Naive thymus-derived CD4-positive, alpha-beta T cell (primary cell): ENCODE measurements around the gene BPIFB4. TPM values are rescaled to one million over a fixed set of nuclear protein-coding genes. Genes with fewer than 3 reads are reported as not detected.
"Not testable (repeated sequence)": the region's sequence is repeated elsewhere in the genome, so short reads cannot be mapped to it uniquely, and the experiment has no call there.

ENCODE experiments used
- ATAC-seq: fragments of 150-1000 bp; cut with Tn5 transposase; 2 replicates; pipeline ENCODE4 v1.10.0; 2021; ENCODE audit warnings: mild to moderate bottlenecking, moderate library complexity
- CTCF ChIA-PET: fragments of 350-600 bp; sonication (Branson Sonifier 250); formaldehyde crosslinking; loops from one replicate; lab custom pipeline; 2021; ENCODE audit warnings: antibody characterized with exemption; lab: Charles Lee
- POLR2A ChIA-PET: fragments of 350-600 bp; sonication (Branson Sonifier 250); formaldehyde crosslinking; loops from one replicate; lab custom pipeline; 2021; ENCODE audit warnings: antibody characterized with exemption, inconsistent platforms; lab: Charles Lee
- DNase-seq, 9 donors: peaks; one replicate each; pipeline versions ENCODE4 v3.0.0 to v3.0.0-alpha.2; 2020 to 2022; ENCODE audit warnings: mixed read lengths in 1 of 9
- H3K27ac ChIP-seq: one replicate; pipeline ENCODE4 v1.7.0; 2013; ENCODE audit warnings: mild to moderate bottlenecking, low read depth, low read length, moderate library complexity
- H3K27me3 ChIP-seq, 2 donors: one replicate each; pipeline ENCODE4 v1.7.0; 2013; ENCODE audit warnings: low read length in 2 of 2, mild to moderate bottlenecking in 2 of 2, moderate library complexity in 2 of 2; ENCODE audit not compliant: control insufficient read depth in 2 of 2, insufficient read depth in 2 of 2
- H3K36me3 ChIP-seq, 3 experiments: 1 replicate in 2 of 3; 2 replicates in 1 of 3; pipeline ENCODE4 v1.7.0; 2013; ENCODE audit warnings: low read length in 3 of 3, mild to moderate bottlenecking in 3 of 3, moderate library complexity in 1 of 3; ENCODE audit not compliant: insufficient read depth in 3 of 3, control insufficient read depth in 2 of 3
- H3K4me1 ChIP-seq, 2 donors: one replicate each; pipeline ENCODE4 v1.7.0; 2013; ENCODE audit warnings: low read length in 2 of 2, mild to moderate bottlenecking in 2 of 2, moderate library complexity in 1 of 2; ENCODE audit not compliant: control insufficient read depth in 2 of 2, insufficient read depth in 2 of 2
- H3K4me3 ChIP-seq: 2 replicates; pipeline ENCODE4 v1.7.0; 2013; ENCODE audit warnings: mild to moderate bottlenecking, low read length
- H3K9me3 ChIP-seq, 3 experiments: 1 replicate in 2 of 3; 2 replicates in 1 of 3; pipeline ENCODE4 v1.7.0; 2013; ENCODE audit warnings: low read length in 3 of 3; ENCODE audit not compliant: control insufficient read depth in 2 of 3
- H3K27ac Mint-ChIP-seq, 9 donors: one replicate each; pipeline ENCODE4 v1.8.0; 2020 to 2022; ENCODE audit warnings: mixed read lengths in 9 of 9, mild to moderate bottlenecking in 8 of 9, moderate library complexity in 5 of 9, inconsistent platforms in 2 of 9
- H3K27me3 Mint-ChIP-seq, 5 donors: one replicate each; pipeline ENCODE4 v1.8.0; 2021 to 2022; ENCODE audit warnings: mixed read lengths in 5 of 5, mild to moderate bottlenecking in 1 of 5
- H3K36me3 Mint-ChIP-seq, 5 donors: one replicate each; pipeline ENCODE4 v1.8.0; 2020 to 2022; ENCODE audit warnings: mixed read lengths in 5 of 5, mild to moderate bottlenecking in 3 of 5, inconsistent platforms in 1 of 5
- H3K4me1 Mint-ChIP-seq, 7 donors: one replicate each; pipeline ENCODE4 v1.8.0; 2020 to 2022; ENCODE audit warnings: mixed read lengths in 7 of 7, mild to moderate bottlenecking in 3 of 7, inconsistent platforms in 1 of 7
- H3K4me3 Mint-ChIP-seq, 10 donors: one replicate each; pipeline ENCODE4 v1.8.0; 2020 to 2022; ENCODE audit warnings: mild to moderate bottlenecking in 10 of 10, mixed read lengths in 10 of 10, moderate library complexity in 6 of 10, inconsistent platforms in 2 of 10
- H3K9me3 Mint-ChIP-seq, 11 donors: one replicate each; pipeline ENCODE4 v1.8.0; 2020 to 2022; ENCODE audit warnings: mixed read lengths in 11 of 11, mild to moderate bottlenecking in 4 of 11, inconsistent platforms in 1 of 11, moderate library complexity in 1 of 11
- intact Hi-C, 2 donors: fragments of 100-400 bp; cut with micrococcal nuclease; formaldehyde crosslinking; loops; one replicate each; pipeline ENCODE4 v1.15.1; 2023
- polyA plus RNA-seq, 2 donors: library from polyadenylated mRNA; unstranded; fragments of 300-500 nt; fragmentation: Illumina TruSeq; gene quantifications; one replicate each; pipeline ENCODE4 v1.2.3, GENCODE V29; 2021
- total RNA-seq, 6 experiments: library from RNA in 5 of 6; stranded (reverse) in 5 of 6; gene quantifications; 1 replicate in 5 of 6; 2 replicates in 1 of 6; pipeline ENCODE4 v1.2.3 and lab custom pipeline; 2021 to 2026

Gene BPIFB4
- total and polyA plus RNA-seq, 7 experiments from 2014 or later = not detected

DNA sequence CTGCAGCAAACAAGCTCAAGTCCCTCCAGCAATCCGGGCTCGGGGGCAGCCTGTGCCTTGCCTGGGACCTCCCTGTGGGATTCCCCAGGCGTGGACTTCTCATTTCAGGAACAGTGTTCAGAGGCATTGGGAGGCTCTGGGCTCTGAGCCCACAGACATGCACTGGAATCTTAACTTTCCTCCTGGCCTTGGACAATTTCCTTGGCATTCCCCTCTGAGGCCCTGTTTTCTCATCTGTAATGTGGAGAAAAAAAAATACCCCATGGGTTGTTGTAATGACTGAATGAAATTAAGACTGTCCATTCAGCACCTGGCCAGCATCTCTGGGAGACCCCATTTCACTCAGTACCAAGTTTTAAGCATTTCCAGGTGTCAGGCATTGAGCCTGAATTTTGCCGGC is 17.6 kb downstream of the BPIFB4 start:
- DNase-seq (no peak), ATAC-seq (no peak)
- ChIA-PET POLR2A (no interaction called here), CTCF (interaction anchor here (0.7 to 3.9 kb wide), 5 partner anchors 152 to 423 kb away, joined by 5 to 29 read pairs (median 6); partner anchors contain the start of gene C20orf203)
- Mint-ChIP-seq H3K4me3 (no peak overlapping the region), H3K36me3 (peaks cover 0 to 4% (median 0%) of the 10 kb centered on the region in 5 donors), H3K27me3 (peaks cover 0 to 4% (median 0%) of the 10 kb centered on the region in 5 donors), H3K9me3 (peaks cover 0 to 3% (median 0%) of the 10 kb centered on the region in 11 donors), H3K4me1 (peaks cover 0 to 12% (median 5%) of the 10 kb centered on the region in 7 donors), H3K27ac (no peak overlapping the region)
- H3K4me1 ChIP-seq = peaks cover 0 to 8% of the 10 kb centered on the region in 2 donors
- intact Hi-C loops = loop anchor here in 1 of 2 donors (10.0 kb wide), 1 partner anchor 348 kb away; the partner anchor contains the start of gene SNTA1
- H3K27ac ChIP-seq = no peak overlapping the region
- no peaks in the 10 kb centered on the region for H3K9me3 ChIP-seq
- no peaks in the 10 kb centered on the region for H3K27me3 ChIP-seq
- H3K4me3 ChIP-seq = no peak overlapping the region
- H3K36me3 ChIP-seq = no peaks in the 10 kb centered on the region

DNA sequence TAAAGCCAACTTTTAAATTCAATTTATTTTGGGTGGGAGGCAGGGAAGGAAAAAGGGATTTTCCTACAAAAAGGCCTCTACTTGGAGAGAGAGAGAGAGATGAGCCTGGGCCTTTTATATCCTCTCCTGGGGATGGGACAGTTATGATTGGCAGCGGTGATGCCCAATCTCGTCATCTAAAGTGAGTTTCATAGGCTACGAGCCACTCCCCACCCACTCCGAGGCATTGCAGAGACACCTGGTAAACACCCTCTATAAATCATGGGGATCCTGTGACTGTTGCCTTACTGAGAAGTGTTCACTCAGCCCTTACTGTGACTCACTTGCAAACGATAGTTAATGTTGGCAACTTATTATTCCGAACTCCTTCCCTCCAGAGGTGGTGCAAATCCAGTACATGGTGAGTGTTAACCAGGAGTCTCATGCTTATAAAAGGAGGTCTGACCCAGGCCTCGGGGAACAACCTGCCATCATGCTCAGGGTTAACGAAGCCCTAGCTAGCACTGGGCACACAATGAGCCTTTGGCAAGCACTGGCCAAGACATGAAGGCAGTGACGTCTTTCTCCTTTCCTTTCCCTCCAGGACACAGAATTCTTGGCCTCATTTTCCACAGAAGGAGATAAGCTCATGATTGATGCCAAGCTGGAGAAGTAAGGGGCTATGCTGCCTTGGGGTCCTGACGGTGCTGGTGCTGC is 20.5 kb downstream of the BPIFB4 start:
- Histone ChIP-seq H3K4me1 (peaks cover 0 to 8% of the 10 kb centered on the region in 2 donors), H3K36me3 (no peaks in the 10 kb centered on the region), H3K4me3 (no peak overlapping the region), H3K27me3 (no peaks in the 10 kb centered on the region), H3K27ac (no peak overlapping the region), H3K9me3 (no peaks in the 10 kb centered on the region)
- Mint-ChIP-seq H3K9me3 (peaks cover 0 to 2% (median 0%) of the 10 kb centered on the region in 11 donors), H3K4me1 (peaks cover 0 to 9% (median 4%) of the 10 kb centered on the region in 7 donors), H3K27ac (peak overlapping the region in 1 of 9 donors; percentile 28), H3K36me3 (no peaks in the 10 kb centered on the region), H3K4me3 (no peak overlapping the region), H3K27me3 (peaks cover 0 to 4% (median 0%) of the 10 kb centered on the region in 5 donors)
- no peak for DNase-seq
- intact Hi-C loops = loop anchor here (10.0 kb wide), 2 partner anchors 195 to 345 kb away; partner anchors contain the start of gene SNTA1 (in 1 of the 2)
- ATAC-seq = no peak
- CTCF ChIA-PET = no interaction called here
- POLR2A ChIA-PET = no interaction called here

DNA sequence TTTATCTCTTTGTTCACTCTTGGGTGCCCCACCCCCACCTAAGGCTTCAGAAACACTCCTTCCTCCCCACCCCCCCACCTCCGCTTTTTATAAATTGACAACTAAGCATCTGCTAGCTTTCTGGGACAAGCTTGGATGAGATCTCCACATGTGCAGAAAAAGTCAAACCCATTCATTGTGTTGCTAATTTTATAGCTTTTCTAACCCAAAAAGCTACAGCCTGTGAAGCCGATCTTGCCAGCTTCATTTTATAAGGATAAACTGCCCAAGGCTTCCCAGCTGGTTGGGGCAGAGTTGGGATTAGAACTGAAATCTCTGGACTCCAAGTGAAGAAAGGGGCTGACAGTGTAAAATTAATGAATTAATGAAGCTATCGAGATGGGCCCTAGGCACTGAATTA is 24.1 kb downstream of the BPIFB4 start:
- ChIA-PET POLR2A (no interaction called here), CTCF (interaction anchor here (0.7 kb wide), 1 partner anchor 38 kb away, joined by 3 read pairs; no protein-coding TSS in a partner anchor)
- Mint-ChIP-seq H3K36me3 (no peaks in the 10 kb centered on the region), H3K9me3 (peaks cover 0 to 4% (median 0%) of the 10 kb centered on the region in 11 donors), H3K27ac (no peak overlapping the region), H3K4me3 (no peak overlapping the region), H3K4me1 (no peaks in the 10 kb centered on the region), H3K27me3 (peaks cover 0 to 4% (median 0%) of the 10 kb centered on the region in 5 donors)
- Histone ChIP-seq H3K4me1 (no peaks in the 10 kb centered on the region), H3K27ac (no peak overlapping the region), H3K4me3 (no peak overlapping the region), H3K27me3 (no peaks in the 10 kb centered on the region), H3K9me3 (no peaks in the 10 kb centered on the region), H3K36me3 (no peaks in the 10 kb centered on the region)
- ATAC-seq (no peak), DNase-seq (no peak)
- intact Hi-C loops = loop anchor here in 1 of 2 donors (10.0 kb wide), 1 partner anchor 191 kb away; no protein-coding TSS in a partner anchor

DNA sequence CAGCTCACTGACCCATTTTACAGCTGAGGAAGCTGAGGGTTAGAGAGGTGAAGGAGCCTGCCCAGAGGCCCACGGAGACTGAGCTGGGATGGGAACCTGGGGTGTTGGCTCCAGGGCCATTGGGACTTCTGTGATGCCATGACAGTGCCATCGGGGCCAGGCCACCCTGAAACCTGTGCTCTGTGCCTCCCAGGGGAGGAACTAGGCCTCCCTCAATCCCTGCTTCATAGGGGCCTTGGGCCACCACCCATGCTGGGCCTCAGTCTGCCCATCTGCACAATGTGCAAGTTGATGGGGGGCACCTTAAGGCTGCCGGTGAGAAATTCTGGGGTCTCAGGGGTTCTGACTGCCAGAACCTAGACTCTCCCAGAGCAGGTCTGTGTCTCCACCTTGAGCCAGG is 24.9 kb downstream of the BPIFB4 start:
- Mint-ChIP-seq H3K36me3 (no peaks in the 10 kb centered on the region), H3K9me3 (peaks cover 0 to 4% (median 0%) of the 10 kb centered on the region in 11 donors), H3K4me3 (no peak overlapping the region), H3K27ac (no peak overlapping the region), H3K4me1 (no peaks in the 10 kb centered on the region), H3K27me3 (peaks cover 0 to 3% (median 0%) of the 10 kb centered on the region in 5 donors)
- ATAC-seq (no peak), DNase-seq (no peak)
- CTCF ChIA-PET = no interaction called here
- no peak overlapping the region for H3K4me3 ChIP-seq
- H3K27ac ChIP-seq = no peak overlapping the region
- POLR2A ChIA-PET = no interaction called here
- no peaks in the 10 kb centered on the region for H3K9me3 ChIP-seq
- no peaks in the 10 kb centered on the region for H3K36me3 ChIP-seq
- intact Hi-C loops = loop anchor here in 1 of 2 donors (10.0 kb wide), 1 partner anchor 190 kb away; no protein-coding TSS in a partner anchor
- H3K27me3 ChIP-seq = no peaks in the 10 kb centered on the region
- no peaks in the 10 kb centered on the region for H3K4me1 ChIP-seq

DNA sequence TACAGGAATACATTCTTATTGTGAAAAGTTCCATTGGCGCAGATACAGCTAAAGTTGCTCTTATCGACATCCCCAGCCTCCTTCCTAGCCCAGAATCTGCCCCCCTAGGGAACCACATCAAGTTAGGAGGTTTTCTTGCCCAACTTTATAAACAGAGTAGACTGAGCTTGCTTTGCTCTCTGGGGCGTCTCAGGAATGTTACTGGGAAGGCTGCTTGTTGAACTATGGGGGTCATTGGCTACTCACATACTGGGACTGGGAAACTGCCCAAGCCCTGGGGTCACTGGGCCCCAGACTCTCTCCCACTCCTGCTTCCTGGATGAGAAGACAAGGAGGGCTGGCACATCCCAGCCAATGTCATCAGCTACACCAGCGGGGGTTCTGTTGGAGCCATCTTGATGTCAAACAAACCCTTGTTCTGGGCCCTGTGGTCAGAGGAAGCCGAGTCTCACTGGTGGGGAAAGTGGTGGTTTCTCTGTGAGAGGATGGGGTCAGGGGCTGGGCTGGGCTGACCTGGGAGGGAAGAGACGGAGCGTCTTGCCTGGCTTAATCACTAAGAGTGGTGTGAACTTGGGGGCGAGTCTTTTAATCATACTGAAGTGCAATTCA is 26.0 kb downstream of the BPIFB4 start:
- no peak for DNase-seq
- H3K27me3 ChIP-seq = no peaks in the 10 kb centered on the region
- ATAC-seq = no peak
- Mint-ChIP-seq H3K36me3 (no peaks in the 10 kb centered on the region), H3K4me3 (no peak overlapping the region), H3K4me1 (no peaks in the 10 kb centered on the region), H3K27me3 (no peaks in the 10 kb centered on the region), H3K27ac (no peak overlapping the region), H3K9me3 (peaks cover 0 to 2% (median 0%) of the 10 kb centered on the region in 11 donors)
- no peak overlapping the region for H3K27ac ChIP-seq
- no peaks in the 10 kb centered on the region for H3K36me3 ChIP-seq
- no peaks in the 10 kb centered on the region for H3K4me1 ChIP-seq
- ChIA-PET POLR2A (no interaction called here), CTCF (interaction anchor here (0.6 kb wide), 1 partner anchor 315 kb away, joined by 3 read pairs; no protein-coding TSS in a partner anchor)
- intact Hi-C loops = loop anchor here in 1 of 2 donors (10.0 kb wide), 1 partner anchor 189 kb away; no protein-coding TSS in a partner anchor
- no peak overlapping the region for H3K4me3 ChIP-seq
- no peaks in the 10 kb centered on the region for H3K9me3 ChIP-seq

DNA sequence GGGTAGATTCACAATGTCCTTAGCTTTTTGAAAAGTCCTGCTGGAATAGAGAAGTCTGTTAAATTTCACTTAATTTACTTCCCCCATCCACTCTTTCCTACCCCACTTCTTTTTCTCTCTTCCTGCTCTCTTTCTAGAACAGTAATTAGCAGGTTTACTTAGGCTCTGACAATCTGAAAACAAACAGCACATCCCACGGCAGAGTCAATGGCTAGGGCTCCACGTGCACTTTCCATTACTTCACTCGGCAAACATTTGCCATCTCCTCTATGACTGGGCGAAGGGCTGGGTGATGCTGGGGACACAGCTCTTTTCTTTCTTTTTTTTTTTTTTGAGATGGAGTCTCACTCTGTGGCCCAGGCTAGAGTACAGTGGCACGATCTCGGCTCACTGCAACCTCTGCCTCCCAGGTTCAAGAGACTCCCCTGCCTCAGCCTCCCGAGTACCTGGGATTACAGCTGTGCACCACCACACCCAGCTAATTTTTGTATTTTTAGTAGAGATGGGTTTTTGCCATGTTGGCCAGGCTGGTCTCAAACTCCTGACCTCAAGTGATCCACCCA is 26.7 kb downstream of the BPIFB4 start:
- DNase-seq, H3K36me3 Mint-ChIP-seq, H3K27ac ChIP-seq, H3K27me3 Mint-ChIP-seq, H3K4me3 ChIP-seq, H3K27me3 ChIP-seq, CTCF ChIA-PET, H3K36me3 ChIP-seq, H3K27ac Mint-ChIP-seq, H3K4me1 Mint-ChIP-seq, ATAC-seq, H3K4me1 ChIP-seq, H3K4me3 Mint-ChIP-seq, POLR2A ChIA-PET, H3K9me3 ChIP-seq, H3K9me3 Mint-ChIP-seq: not testable (repeated sequence)
- intact Hi-C loops = loop anchor here in 1 of 2 donors (10.0 kb wide), 1 partner anchor 189 kb away; no protein-coding TSS in a partner anchor
